ENCODE data around the gene PRKAG1. TPM values are rescaled to one million over a fixed set of nuclear protein-coding genes. Genes with fewer than 3 reads are reported as not detected.

PRKAG1 gene
- total and polyA plus RNA-seq, 12 donors: 60.1 to 141 (median 82.3) TPM

- TF ChIP-seq, protein P1, sequence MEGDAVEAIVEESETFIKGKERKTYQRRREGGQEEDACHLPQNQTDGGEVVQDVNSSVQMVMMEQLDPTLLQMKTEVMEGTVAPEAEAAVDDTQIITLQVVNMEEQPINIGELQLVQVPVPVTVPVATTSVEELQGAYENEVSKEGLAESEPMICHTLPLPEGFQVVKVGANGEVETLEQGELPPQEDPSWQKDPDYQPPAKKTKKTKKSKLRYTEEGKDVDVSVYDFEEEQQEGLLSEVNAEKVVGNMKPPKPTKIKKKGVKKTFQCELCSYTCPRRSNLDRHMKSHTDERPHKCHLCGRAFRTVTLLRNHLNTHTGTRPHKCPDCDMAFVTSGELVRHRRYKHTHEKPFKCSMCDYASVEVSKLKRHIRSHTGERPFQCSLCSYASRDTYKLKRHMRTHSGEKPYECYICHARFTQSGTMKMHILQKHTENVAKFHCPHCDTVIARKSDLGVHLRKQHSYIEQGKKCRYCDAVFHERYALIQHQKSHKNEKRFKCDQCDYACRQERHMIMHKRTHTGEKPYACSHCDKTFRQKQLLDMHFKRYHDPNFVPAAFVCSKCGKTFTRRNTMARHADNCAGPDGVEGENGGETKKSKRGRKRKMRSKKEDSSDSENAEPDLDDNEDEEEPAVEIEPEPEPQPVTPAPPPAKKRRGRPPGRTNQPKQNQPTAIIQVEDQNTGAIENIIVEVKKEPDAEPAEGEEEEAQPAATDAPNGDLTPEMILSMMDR (IDR thresholded peaks at IDR 0.05): no peak
- TF ChIP-seq POLR2A (IDR thresholded peaks at IDR 0.05): no peak
- peak overlapping the region in 1 of 4 donors; percentile 38 for H3K4me3 ChIP-seq
- H3K27me3 ChIP-seq: peaks cover 34% of the 10 kb centered on the region
- intact Hi-C loops (cut with DNase I): no loop called here
- H3K9me3 ChIP-seq (replicated peaks in 1 of 3): no peaks in the 10 kb centered on the region
- no peak for DNase-seq
- 36 to 48% (median 41%) methylated on average over 7 to 10 of the region's 10 CpGs for WGBS, 4 donors
- H3K4me1 ChIP-seq (replicated peaks in 1 of 2): peaks cover 7 to 12% of the 10 kb centered on the region in 2 donors
- H3K36me3 ChIP-seq (replicated peaks in 1 of 2): no peaks in the 10 kb centered on the region
- H3K27ac ChIP-seq: no peak overlapping the region
These were observed 47.8 kb downstream of the PRKAG1 start for GRCh38 chr12:48970702-48971334.

DNA sequence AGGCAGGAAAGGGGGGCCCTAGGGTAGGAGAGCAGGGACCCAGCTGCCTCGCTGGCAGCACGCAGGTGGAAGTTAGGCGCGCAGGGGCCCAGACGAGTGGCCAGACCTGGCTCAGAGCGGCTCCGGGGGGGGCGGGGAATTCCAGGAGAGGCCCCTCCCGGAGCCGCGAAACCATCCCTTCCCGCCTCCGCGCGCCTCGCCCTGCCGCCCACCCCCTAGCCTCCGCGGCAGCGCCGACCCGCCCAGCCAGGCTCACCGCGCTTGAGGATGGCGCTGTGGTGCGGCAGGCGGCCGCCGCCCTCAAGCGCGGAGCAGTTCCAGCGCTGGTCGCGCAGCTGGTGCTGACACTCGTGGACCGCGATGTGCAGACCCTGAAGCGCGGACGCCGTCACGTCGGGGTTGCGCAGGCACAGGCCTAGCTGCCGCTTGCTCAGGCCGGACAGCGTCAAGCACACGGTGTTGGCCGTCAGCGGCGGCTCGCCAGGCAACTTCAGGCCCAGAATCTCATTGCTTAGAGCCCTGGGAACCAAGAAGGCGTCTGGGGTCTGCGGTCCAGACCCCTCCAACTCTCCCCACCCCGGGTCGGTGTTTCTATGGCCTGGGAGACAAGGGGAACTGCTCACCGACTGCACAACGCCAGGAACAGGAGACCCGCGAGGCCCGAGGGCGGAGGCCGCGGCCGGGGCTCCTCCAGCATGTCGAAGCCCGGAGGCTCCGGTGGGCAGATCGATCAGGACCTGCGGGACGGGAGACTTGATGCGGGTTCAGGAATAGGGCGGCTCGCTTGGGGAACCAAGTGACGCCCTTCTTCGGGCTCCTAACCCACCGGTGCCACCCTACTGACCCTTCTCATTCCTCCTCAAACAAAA is 48.5 kb downstream of the PRKAG1 start:
- peak overlapping the region in 1 of 4 donors; percentile 2 for H3K4me3 ChIP-seq
- peaks cover 7 to 12% of the 10 kb centered on the region in 2 donors for H3K4me1 ChIP-seq (replicated peaks in 1 of 2)
- no peak for DNase-seq
- H3K9me3 ChIP-seq (replicated peaks in 1 of 3): no peaks in the 10 kb centered on the region
- intact Hi-C loops (cut with DNase I): no loop called here
- no peak overlapping the region for H3K27ac ChIP-seq
- TF ChIP-seq POLR2A (IDR thresholded peaks at IDR 0.05): no peak
- TF ChIP-seq, protein P1 (IDR thresholded peaks at IDR 0.05): no peak
- H3K36me3 ChIP-seq (replicated peaks in 1 of 2): no peaks in the 10 kb centered on the region
- H3K27me3 ChIP-seq: peaks cover 34% of the 10 kb centered on the region
- 13 to 20% (median 18%) methylated on average over 16 to 77 of the region's 77 CpGs for WGBS, 4 donors

GRCh38 chr12:48969160-48969771 is 49.3 kb downstream of the PRKAG1 start:
- Histone ChIP-seq H3K27ac (no peak overlapping the region), H3K27me3 (peaks cover 33% of the 10 kb centered on the region)
- DNase-seq: no peak

More at GRCh38 chr12:48969160-48969771, 49.3 kb downstream of the PRKAG1 start:
- intact Hi-C loops (cut with DNase I): no loop called here
- Histone ChIP-seq H3K36me3 (replicated peaks in 1 of 2) (no peaks in the 10 kb centered on the region), H3K9me3 (replicated peaks in 1 of 3) (no peaks in the 10 kb centered on the region), H3K4me1 (replicated peaks in 1 of 2) (peaks cover 7 to 12% of the 10 kb centered on the region in 2 donors), H3K4me3 (no peak overlapping the region)
- WGBS, 4 donors: 13 to 58% (median 51%) methylated on average over 3 to 8 of the region's 8 CpGs
- no peak for TF ChIP-seq POLR2A (IDR thresholded peaks at IDR 0.05)
- TF ChIP-seq, protein P1 (IDR thresholded peaks at IDR 0.05): no peak

Measured in adrenal gland (tissue), 12 donors.